Middle frontal gyrus (tissue), 1 donor: Measurements from ENCODE around the gene ZNF80.

Experiments used
- DNase-seq: peaks from one replicate; pipeline ENCODE4 v3.0.0-alpha.2; 2015; ENCODE audit warnings: low spot score; ENCODE audit errors: extremely low spot score

ZNF80 gene

DNA sequence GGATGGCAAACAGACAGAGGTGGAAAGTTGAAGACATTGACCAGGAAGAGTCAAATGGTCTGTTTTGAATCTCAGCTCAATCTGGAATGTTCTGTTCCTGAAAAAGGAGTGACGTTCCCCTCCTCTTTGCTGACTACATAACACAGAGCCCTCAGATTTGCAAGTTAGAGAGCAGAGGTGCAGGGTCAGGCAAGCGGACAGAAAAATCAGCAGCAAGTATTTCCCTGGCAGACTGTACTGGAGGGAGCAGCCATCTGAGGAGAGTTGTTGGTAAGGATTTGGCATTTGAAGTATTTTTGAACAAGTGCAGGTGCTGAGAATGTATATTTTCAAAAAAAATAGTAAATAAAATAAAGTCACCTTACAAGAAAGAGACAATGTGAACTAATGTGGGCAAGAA, 17.6 kb downstream of the ZNF80 start:
- DNase-seq, result no peak

DNA sequence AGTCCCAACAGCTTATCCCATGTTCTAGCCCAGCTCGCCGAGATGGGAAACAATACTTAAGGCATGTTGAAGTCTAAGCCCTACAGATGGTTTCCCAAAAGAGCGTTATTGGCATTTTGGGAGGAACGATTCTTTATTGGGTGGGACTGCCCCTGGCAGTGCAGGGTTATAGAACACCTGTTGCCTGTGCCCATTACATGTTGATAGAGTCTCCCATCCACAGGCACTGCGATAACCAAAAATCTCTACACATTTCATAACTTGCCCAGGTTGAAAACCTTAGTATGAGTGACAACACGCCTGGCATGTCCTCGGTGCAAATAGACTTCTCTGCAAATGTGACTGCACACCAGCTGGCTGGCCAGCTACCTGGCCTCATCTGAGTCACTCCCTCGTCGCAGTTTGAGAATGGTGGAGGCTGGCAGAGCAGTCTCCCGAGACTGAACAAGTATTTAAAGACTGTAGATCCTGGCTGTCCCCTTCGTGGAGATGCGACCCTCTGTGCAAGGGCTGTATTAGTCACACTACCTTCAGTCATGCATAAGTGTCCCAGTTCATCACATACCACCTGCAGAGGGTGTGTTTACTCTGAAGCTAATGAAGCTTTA, 18.7 kb downstream of the ZNF80 start:
- no peak for DNase-seq

DNA sequence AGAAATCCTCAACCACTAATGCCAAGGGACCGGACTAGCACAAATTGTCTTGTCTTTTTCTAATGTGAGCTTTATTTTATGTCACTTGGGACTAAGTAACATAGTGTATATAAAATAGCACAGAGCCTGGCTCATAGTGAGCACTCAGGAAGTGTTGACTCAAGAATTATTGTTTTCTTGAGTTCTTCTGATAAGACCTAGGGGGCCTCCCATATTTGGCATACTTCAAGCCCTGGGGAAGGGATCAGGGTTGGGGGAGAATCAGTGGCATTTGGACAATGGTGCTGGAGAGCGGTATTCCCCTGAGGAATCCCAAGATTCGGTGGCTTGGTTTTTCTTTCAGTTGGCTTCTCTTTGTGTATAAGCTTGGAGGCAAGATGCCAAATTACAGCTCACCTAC, 19.4 kb downstream of the ZNF80 start:
- no peak for DNase-seq

DNA sequence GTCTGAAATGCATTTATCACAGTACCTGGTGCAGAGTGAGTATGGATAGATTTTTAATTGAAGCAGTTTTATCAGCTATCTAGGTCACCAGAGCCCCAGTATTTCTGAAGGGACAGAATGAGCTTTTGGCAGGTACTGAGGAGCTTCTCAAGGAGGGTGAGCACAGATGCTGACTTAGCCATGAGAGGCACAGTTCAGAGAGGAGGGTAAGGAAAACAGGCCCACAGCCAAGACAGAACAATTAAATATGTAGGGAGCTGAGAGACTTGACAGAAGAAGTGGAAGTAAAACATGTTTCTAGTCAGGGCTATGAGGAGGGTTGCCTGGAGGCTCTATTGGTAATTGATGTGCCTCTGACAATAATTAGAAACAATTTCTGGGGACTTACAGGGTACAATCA, 20.1 kb downstream of the ZNF80 start:
- no peak for DNase-seq

DNA sequence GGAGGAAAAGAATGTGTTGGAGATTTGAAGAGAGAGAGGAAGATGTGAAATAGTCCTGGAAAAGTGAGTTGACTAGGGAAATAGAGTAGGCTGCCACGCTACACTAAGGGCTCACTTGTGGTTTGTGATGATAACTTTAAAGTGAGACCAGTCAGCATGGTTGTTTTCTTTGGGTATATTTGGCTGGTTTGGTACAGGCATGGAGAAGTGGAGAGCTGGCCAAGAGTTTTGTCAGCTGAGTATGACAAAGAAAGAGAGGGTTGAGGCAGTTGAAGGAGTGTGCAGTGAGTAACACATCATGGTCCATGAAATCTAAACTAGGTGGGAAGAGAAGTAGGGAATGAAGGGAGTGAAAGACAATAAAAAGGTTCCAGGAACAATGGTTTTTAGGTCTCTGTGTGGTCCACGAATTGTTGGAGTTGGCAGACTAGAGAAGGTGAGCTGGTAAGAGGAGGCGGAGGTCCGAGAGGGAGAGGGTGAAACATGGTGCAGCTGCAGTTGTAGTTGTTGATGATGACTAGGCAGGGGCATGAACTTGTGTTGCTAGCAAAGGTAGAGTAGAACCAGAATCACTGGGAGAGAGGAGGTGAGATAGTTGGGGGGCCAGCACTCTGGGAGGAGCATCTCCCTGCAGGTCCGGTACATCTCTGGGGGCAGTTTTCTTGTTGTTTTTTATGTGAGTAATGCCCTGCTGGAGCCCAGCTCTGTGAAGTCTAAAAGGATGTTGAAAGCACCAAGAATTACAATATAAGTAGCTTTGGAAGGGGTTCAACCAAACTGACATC, 21.0 kb downstream of the ZNF80 start:
- no peak for DNase-seq

DNA sequence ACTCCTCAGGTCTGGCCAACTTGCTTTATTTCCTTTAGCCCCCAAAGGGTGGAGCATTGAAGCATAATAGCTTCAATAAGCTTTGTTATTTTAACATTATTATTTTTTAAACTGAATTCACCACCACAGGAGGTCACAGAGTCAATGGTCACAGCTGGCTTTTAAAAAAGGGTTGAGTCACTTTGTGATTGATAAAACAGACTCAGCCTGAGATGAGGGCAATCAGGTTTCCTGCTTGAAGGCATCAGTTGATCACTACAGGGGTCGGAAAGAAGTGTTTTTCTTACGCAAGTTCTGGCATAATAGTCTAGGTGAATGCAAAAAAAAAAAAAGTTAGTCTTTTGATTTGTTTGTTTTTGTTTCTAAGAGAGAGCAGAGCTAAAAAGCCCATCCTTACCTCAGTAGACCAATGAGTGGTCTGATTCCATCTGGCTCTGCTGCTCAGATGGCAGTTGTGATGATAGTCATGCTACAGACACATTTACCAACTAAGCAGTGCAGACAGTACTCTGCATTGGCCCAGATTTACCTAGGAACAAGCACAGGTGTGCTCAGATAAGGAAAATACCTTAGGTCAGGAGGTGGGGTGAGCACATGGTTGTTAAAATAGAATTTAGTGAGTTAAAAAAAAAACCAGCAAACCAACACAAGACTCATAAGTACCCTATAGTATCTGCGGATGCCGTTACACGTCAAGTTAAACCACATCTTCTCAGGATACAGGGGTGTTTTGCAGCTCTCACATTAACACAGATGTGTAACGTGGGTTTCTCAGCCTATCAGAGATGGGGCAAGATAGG, 22.6 kb downstream of the ZNF80 start:
- DNase-seq, result no peak

DNA sequence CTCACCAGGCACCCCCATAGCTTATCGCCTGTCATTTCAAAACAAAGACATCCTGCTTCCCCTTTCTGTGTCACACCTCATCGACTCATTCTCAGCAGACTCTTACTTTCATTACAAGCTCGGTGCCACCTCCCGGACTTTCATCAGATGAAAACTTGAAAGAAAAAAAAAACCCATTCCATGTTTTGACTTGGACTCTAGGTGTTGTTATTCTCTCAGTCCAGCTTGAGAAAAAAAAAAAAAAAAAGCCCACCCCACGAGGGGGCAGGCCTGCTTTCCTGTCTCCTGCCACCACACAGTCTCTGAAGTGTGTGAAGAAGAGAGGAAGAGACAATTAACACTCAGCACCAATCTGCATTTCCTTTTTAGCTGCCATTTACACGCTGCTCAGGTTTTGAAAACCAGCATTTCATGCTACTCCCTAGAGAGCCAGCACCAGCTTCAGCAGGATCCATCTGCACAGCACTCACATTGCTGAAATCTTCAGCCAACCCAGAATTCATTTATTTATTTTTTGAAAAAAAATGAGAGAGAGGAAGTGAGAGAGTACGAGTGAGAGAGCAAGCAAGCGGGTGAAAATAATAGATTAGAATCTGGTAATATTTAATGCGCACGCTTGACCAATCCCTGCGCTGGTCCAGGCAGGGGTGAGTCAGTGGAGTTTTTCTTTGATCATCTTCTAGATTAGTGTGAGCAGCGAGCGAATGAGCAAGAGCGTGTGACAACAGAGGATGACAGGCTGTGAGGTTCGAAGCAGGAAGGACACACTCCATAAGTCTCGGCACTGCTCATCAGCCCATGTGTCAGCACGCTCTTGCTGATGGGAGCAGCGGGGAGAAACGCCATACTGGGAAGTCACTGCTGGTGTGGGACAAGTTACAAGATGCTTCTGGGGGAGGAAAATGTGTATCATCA, 23.5 kb downstream of the ZNF80 start:
- DNase-seq, result no peak

DNA sequence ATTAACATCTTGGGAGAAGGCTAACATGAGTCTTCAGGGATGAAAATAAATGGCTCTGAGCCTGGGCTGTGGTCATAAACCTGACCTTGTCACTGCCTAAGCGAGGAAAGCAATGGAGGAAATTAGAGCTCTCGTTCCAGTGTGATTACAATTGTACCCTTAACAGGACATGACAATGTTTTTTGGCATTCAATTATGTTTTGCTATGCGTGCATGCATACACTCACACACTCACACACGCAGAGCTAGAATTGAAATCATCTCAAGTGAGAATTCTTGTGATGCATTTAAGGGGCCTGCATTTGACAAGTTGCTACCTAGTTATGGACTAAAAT, 24.1 kb downstream of the ZNF80 start:
- no peak for DNase-seq

DNA sequence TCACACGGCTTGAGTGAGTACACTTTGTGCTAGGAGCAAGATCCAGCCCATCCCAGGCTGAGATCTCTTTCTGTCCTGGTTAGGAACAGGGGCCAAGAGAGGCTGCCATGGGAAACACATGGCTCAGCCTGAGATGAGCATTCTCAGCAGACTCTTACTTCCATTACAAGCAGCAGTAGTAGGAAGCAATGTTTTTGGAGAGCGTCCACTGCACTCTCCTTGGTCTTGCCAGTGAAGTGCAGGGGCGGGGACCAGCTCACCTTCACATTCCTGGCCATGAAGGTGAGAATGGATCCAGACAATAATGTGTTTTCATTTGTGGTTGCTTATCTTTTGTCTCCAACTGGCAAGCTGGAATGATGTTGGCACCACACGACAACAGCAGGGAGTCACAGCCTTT, 24.7 kb downstream of the ZNF80 start:
- no peak for DNase-seq

DNA sequence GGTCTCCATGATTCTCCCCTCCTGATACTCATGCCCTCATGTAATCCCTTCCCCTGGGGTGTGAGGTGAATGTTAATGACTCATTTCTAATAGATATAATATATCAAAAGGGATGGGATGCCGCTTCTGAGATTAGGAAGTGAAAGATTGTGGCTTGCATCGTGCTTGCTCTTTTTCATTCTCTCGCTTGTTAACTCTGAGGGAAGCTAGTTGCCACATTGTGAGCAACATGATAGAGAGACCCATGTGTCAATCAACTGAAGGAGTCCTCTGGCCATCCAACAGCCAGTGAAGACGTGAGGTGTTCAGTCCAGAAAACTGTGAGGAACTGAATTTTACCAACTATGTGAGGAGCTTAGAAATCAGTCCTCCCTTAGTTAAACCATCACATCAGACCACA, 29.6 kb downstream of the ZNF80 start:
- no peak for DNase-seq

DNA sequence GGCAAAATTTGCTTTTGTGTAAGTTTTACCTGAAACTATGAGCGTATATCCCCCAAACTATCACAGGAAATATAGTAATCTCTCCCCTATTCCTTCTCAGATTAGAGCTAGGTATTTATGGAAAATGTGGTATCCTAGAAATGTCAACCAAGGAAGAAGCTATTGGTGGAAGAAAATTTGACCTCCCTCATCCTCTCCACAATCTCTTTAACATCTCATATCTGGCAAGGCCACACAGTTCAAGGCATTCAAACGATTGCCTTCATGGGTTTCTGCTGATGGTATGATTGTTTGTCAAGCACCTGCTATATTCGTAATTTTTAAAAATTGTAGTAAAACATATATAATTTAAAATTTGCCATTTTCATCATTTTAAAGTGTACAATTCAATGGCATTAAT, 31.0 kb downstream of the ZNF80 start:
- no peak for DNase-seq

DNA sequence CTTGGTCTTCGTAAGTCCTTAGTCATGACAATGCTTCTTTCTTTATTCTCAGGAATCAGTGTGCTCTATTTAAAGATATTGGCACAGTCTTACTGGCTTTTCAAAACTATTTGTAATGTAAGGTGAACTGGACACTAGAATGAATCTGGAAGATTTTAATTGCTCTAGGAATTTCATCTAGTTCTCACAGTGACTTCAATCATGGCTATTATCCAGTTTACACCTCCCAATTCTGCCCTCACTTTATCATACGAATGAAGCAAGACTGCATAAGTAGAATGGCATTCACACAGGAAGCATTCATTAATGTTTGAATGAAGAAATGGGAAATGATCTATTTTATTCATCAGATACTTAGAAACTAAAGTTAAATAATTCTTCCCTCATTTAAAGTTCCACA, 31.8 kb downstream of the ZNF80 start:
- no peak for DNase-seq

DNA sequence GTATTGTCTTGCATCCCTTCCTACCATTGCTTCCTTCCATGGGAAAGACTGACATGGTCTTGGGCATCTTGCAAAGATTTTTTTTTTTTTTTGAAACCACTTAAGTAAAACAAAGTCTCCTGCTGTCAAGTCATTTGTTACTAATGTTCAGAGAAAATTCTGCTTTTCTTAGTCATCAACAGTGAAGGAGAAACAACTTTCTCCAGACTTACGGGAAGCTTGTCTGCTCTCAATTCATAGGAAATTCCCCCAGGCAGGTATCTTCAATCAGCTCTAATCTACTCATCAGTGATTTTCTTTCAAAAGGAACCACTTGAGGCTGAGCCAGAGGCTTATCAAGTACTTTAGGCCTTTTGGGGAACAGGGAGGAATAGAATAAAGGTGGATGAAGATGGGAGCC, 42.6 kb downstream of the ZNF80 start:
- no peak for DNase-seq

DNA sequence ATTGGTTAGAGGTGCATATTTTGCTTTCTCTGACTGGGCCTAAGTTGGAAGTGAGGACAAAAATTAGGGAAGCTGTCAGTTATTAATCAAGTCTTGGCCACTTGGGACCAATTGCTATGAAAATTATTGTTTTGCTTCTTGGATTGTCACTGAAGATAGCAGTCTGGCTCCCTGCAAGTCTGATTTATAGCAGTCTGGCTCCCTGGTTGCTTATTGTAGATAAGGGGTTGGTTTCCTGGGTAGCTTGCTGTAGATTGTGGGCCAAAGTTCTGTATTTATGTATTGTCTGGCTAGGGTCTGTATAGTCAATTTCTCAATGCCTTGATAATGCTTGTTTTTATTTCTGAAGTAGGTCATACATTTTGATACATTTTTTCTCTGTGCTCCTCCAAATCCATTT, 45.2 kb downstream of the ZNF80 start:
- no peak for DNase-seq

DNA sequence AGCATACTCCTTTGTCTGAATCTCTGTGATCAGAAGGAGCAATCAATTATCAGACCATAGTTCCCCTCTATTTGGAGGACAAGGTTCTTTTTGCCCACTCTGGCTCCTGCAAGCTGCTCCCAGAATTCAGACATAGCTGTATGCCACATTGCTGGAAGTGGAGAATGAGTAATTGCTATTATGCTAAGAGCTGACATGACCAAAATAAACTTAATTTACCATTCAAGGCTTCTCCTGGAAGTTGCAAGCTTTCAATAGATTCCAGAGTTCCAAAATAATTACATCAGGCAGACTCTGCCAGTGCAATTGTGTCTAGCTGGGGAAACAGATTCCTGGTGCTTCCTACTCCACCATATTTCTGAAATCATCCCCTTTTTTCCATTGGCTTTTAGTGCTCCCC, 50.9 kb downstream of the ZNF80 start:
- DNase-seq, result no peak
